GM12878 (cell line): ENCODE results near the gene MGARP. TPM values are rescaled to one million over a fixed set of nuclear protein-coding genes. Genes with fewer than 3 reads are reported as not detected.

ENCODE experiments used
- ATAC-seq: fragments of 200-7000 bp; cut with Tn5 transposase; 3 replicates; pipeline ENCODE4 v1.9.1; 2020; ENCODE audit warnings: mild to moderate bottlenecking, moderate library complexity
- Bru-seq: library from RNA; stranded (reverse); fragments of 400-500 nt; gene quantifications from one replicate; lab custom pipeline; 2021; lab: Mats Ljungman, UMichigan
- BruChase-seq, 2 experiments: library from RNA; stranded (reverse); fragments of 400-500 nt; gene quantifications; one replicate each; lab custom pipeline; 2021; lab: Mats Ljungman, UMichigan
- BruUV-seq: library from RNA; stranded (reverse); fragments of 400-500 nt; replicated peaks from 2 replicates; lab custom pipeline; 2021; lab: Mats Ljungman, UMichigan
- CTCF ChIA-PET: fragments of 300-600 bp; sonication (Branson Sonifier 250); formaldehyde crosslinking; extraction: SDS; loops from one replicate; lab custom pipeline; 2021; ENCODE audit warnings: inconsistent platforms; lab: Yijun Ruan, JAX
- POLR2A ChIA-PET: fragments of 350-600 bp; formaldehyde crosslinking; extraction: SDS; loops from one replicate; lab custom pipeline; 2021; ENCODE audit warnings: inconsistent platforms; lab: Charles Lee
- RAD21 ChIA-PET: fragments of 300-600 bp; sonication (Branson Sonifier 250); formaldehyde crosslinking; loops from one replicate; lab custom pipeline; 2023; ENCODE audit warnings: antibody characterized with exemption; ENCODE audit not compliant: unreplicated experiment; lab: Charles Lee
- SMC1A ChIA-PET: fragments of 300-600 bp; sonication (Branson Sonifier 250); formaldehyde crosslinking; loops from one replicate; lab custom pipeline; 2023; ENCODE audit not compliant: unreplicated experiment, uncharacterized antibody; lab: Charles Lee
- DNase-seq: peaks from one replicate; pipeline ENCODE4 v3.0.0-alpha.2; 2011; ENCODE audit warnings: low read depth, low spot score
- FAIRE-seq: peaks from 3 replicates; lab custom pipeline; 2011; peaks lifted over from hg19 to GRCh38; lab: Jason Lieb, UNC
- H2AFZ ChIP-seq: 2 replicates; pipeline ENCODE4 v1.6.0; 2011; ENCODE audit warnings: low read depth, low read length, control low read depth; ENCODE audit not compliant: control insufficient read depth
- H3K27ac ChIP-seq: 2 replicates; pipeline ENCODE4 v1.5.1; 2011; ENCODE audit warnings: control low read depth; ENCODE audit not compliant: control insufficient read depth, insufficient read depth
- H3K27me3 ChIP-seq, 2 experiments: replicated peaks in 1 of 2; 2 replicates each; pipeline versions ENCODE4 v1.6.0 to v1.6.1; 2011; ENCODE audit warnings: low read length in 1 of 2; ENCODE audit not compliant: control insufficient read depth in 2 of 2, insufficient read depth in 2 of 2
- H3K36me3 ChIP-seq, 2 experiments: 2 replicates each; pipeline ENCODE4 v1.5.1; 2011; ENCODE audit warnings: low read length in 1 of 2; ENCODE audit not compliant: control insufficient read depth in 2 of 2, insufficient read depth in 2 of 2
- H3K4me1 ChIP-seq: 2 replicates; pipeline ENCODE4 v1.6.1; 2011; ENCODE audit warnings: mild to moderate bottlenecking, low read length, moderate library complexity, mixed read lengths; ENCODE audit not compliant: control insufficient read depth, insufficient read depth
- H3K4me2 ChIP-seq: 2 replicates; pipeline ENCODE4 v1.6.0; 2011; ENCODE audit warnings: control low read depth; ENCODE audit not compliant: control insufficient read depth, insufficient read depth
- H3K4me3 ChIP-seq: fragments of 200-600 bp; sonication (generic); 2 replicates; pipeline ENCODE4 v1.5.1; 2016
- H3K79me2 ChIP-seq: 2 replicates; pipeline ENCODE4 v1.6.0; 2011; ENCODE audit warnings: low read length; ENCODE audit not compliant: control insufficient read depth, insufficient read depth
- H3K9ac ChIP-seq: 2 replicates; pipeline ENCODE4 v1.8.0; 2011; ENCODE audit warnings: low read length, control low read depth, mixed read lengths; ENCODE audit not compliant: control insufficient read depth, insufficient read depth
- H3K9me3 ChIP-seq: replicated peaks from 3 replicates; pipeline ENCODE4 v1.5.1; 2011; ENCODE audit warnings: mild to moderate bottlenecking, low read length; ENCODE audit not compliant: control insufficient read depth, insufficient read depth
- H4K20me1 ChIP-seq: 2 replicates; pipeline ENCODE4 v1.6.0; 2011; ENCODE audit not compliant: control insufficient read depth, insufficient read depth
- BCL11A ChIP-seq: IDR thresholded peaks from 2 replicates; pipeline ENCODE4 v1.6.1; 2011; ENCODE audit warnings: low read depth, low read length
- EZH2 ChIP-seq: IDR thresholded peaks from 2 replicates; pipeline ENCODE4 v1.6.1; 2012; ENCODE audit warnings: low read depth, mild to moderate bottlenecking, control low read depth, inconsistent platforms, low read length, borderline replicate concordance; ENCODE audit not compliant: control insufficient read depth
- KLF5 ChIP-seq: fragments of 450-650 bp; IDR thresholded peaks from 2 replicates; pipeline ENCODE4 v1.6.1; 2014; ENCODE audit warnings: mild to moderate bottlenecking; ENCODE audit not compliant: partially characterized antibody
- PAX5 ChIP-seq: IDR thresholded peaks from 2 replicates; pipeline ENCODE4 v1.6.1; 2011; ENCODE audit warnings: low read depth, low read length, borderline replicate concordance
- STAT1 ChIP-seq: fragments of 450-650 bp; conservative IDR thresholded peaks from 2 replicates; pipeline ENCODE4 v1.6.1; 2014; ENCODE audit warnings: antibody characterized with exemption, mild to moderate bottlenecking
- TBL1XR1 ChIP-seq: IDR thresholded peaks from 2 replicates; pipeline ENCODE4 v1.6.1; 2012; ENCODE audit warnings: low read depth, low read length, improper control_type of control experiment
- WGBS: methylation state at CpG from one replicate; pipeline ENCODE4 v1.1.6; 2016; ENCODE audit warnings: low lambda C conversion rate; ENCODE audit not compliant: insufficient replicate concordance, insufficient coverage; ENCODE audit errors: missing lambda C conversion rate; 5-methylcytosine and 5-hydroxymethylcytosine counted together
- in situ Hi-C: fragments of 300-500 bp; cut with MboI; formaldehyde crosslinking; loops from 9 replicates; pipeline ENCODE4 v1.14.3; 2018; ENCODE audit warnings: mixed read lengths
- intact Hi-C: fragments of 100-400 bp; cut with micrococcal nuclease; formaldehyde crosslinking; loops from one replicate; pipeline ENCODE4 v1.14.2; 2022; ENCODE audit not compliant: unreplicated experiment
- long read RNA-seq, 2 experiments: library from polyadenylated mRNA; unstranded; transcript quantifications; one replicate each; pipeline ENCODE4 v2.0.0, GENCODE V29; 2019 to 2020
- polyA minus RNA-seq, 3 experiments: library from RNA; depleted of rRNA, polyadenylated mRNA; stranded (reverse); fragments of >200 nt; gene quantifications; 2 replicates each; pipeline ENCODE4 v1.2.3, GENCODE V29; 2011
- polyA plus RNA-seq, 11 experiments: library from polyadenylated mRNA; depleted of rRNA in 4 of 11; unstranded in 6 of 11; stranded (reverse) in 5 of 11; fragments of >200 nt; fragmentation: Nextera tagmentation in 4 of 11; fragmentation: Illumina TruSeq in 1 of 11; extraction: Ambion mirVana in 4 of 11; extraction: Trizol in 1 of 11; gene quantifications; 1 replicate in 1 of 11; 2 replicates in 10 of 11; pipeline versions ENCODE4 v1.2.1 to v1.2.3, GENCODE V29; 2011 to 2016; ENCODE audit warnings: inconsistent platforms in 2 of 11, missing spikeins in 2 of 11, low read depth in 1 of 11
- total RNA-seq, 4 experiments: library from RNA; depleted of rRNA in 3 of 4; stranded (reverse); fragments of >200 nt in 3 of 4; fragmentation: Illumina TruSeq in 1 of 4; extraction: Trizol in 1 of 4; gene quantifications; 2 replicates each; pipeline versions ENCODE4 v1.2.1 to v1.2.3, GENCODE V29; 2013 to 2021

The MGARP gene
- 0.40 and 0.51 TPM in 2 replicates for total RNA-seq (2013; cell fraction: nucleolus; rRNA removed)
- not detected in 2 replicates for total RNA-seq (2014; rRNA removed)
- total RNA-seq (2014; rRNA removed; fragmentation: Illumina TruSeq; extraction: Trizol) = not detected in 2 replicates
- not detected in 2 replicates for total RNA-seq (2021)
- polyA plus RNA-seq (2011; ENCODE audit: low read depth) = not detected
- 0.23 and 0.30 TPM in 2 replicates for polyA plus RNA-seq (2011; rRNA removed)
- polyA plus RNA-seq (2011; cell fraction: cytosol; rRNA removed) = 0.06 TPM in 1 of 2 replicates, not detected in the other
- polyA plus RNA-seq (2011; cell fraction: nucleus; rRNA removed) = 0.10 TPM in 1 of 2 replicates, not detected in the other
- not detected in 2 replicates for polyA plus RNA-seq (2012)
- 0.36 TPM in 1 of 2 replicates, not detected in the other for polyA plus RNA-seq (2014; fragmentation: Illumina TruSeq; extraction: Trizol)
- polyA plus RNA-seq (2014; fragmentation: Nextera tagmentation; extraction: Ambion mirVana) = under 1 TPM; 0.04 to 0.08 TPM
- 0.11 TPM in 1 of 2 replicates, not detected in the other for polyA plus RNA-seq (2014; rRNA removed)
- polyA plus RNA-seq (2016; fragmentation: Nextera tagmentation; extraction: Ambion mirVana) = not detected
- not detected in 2 replicates for polyA minus RNA-seq (2011; rRNA and poly(A)+ RNA removed)
- polyA minus RNA-seq (2011; cell fraction: cytosol; rRNA and poly(A)+ RNA removed) = not detected in 2 replicates
- not detected in 2 replicates for polyA minus RNA-seq (2011; cell fraction: nucleus; rRNA and poly(A)+ RNA removed)
- percentile 26 among the genes with signal in this experiment for Bru-seq, nascent RNA
- percentile 29 among the genes with signal in this experiment for BruChase-seq, experiment 1, labeled RNA remaining after a 6-hour chase
- percentile 34 among the genes with signal in this experiment for BruChase-seq, experiment 2, labeled RNA remaining after a 2-hour chase
- long read RNA-seq, experiment 1 = 0 reads
- long read RNA-seq, experiment 2 = 0 reads

- CTCF ChIA-PET = interaction anchor here (0.6 to 1.1 kb wide), 2 partner anchors 16 to 125 kb away, joined by 3 read pairs; no protein-coding TSS in a partner anchor
- no peak for DNase-seq
Observed at GRCh38 chr4:139279760-139280620, at the start of gene MGARP. MGARP (minus strand) TSS chr4:139280225; CDS start chr4:139280158, 67 bp downstream.

More at GRCh38 chr4:139279760-139280620, at the start of gene MGARP:
- WGBS = 30% methylated on average over 50 of the region's 51 CpGs
- Histone ChIP-seq H4K20me1 (no peaks in the 10 kb centered on the region), H3K27ac (no peak within 1 kb of the TSS), H3K9me3 (peaks cover 2% of the 10 kb centered on the region; the same call in 2 of the 3 replicates), H2AFZ (no peak within 1 kb of the TSS), H3K4me3 (0 out of 2 replicates have a peak within 1 kb of the TSS, but pooled peaks have one; percentile 18), H3K4me1 (no peaks in the 10 kb centered on the region), H3K9ac (no peak within 1 kb of the TSS), H3K4me2 (peak within 1 kb of the TSS; percentile 50), H3K27me3 (peaks cover 8 to 19% of the 10 kb centered on the region in 2 experiments), H3K36me3 (no peaks in the 10 kb centered on the region), H3K79me2 (no peaks in the 10 kb centered on the region)
- TF ChIP-seq PAX5 = no peak
- no peak for TF ChIP-seq TBL1XR1
- no peak for TF ChIP-seq KLF5
- TF ChIP-seq BCL11A = no peak
- TF ChIP-seq EZH2 = 0 out of 2 replicates have a peak, but pooled peaks have one; percentile 67
- no peak for TF ChIP-seq STAT1
- ChIA-PET POLR2A (no interaction called here), RAD21 (no interaction called here), SMC1A (interaction anchor here (0.7 to 0.8 kb wide), 2 partner anchors 20 to 48 kb away, joined by 3 read pairs; no protein-coding TSS in a partner anchor)
- peak; percentile 71 for ATAC-seq
- no TSS peak for BruUV-seq
- intact Hi-C loops = no loop called here
- FAIRE-seq = no peak
- in situ Hi-C loops = no loop called here
